H1 (cell line): ENCODE results near the gene ZFAND5. TPM values are rescaled to one million over a fixed set of nuclear protein-coding genes. Genes with fewer than 3 reads are reported as not detected.

ENCODE experiments used
- BCL11A ChIP-seq, 2 experiments: IDR thresholded peaks; one replicate each; pipeline ENCODE4 v1.6.1; 2011; ENCODE audit warnings: low read depth in 2 of 2, low read length in 2 of 2, mild to moderate bottlenecking in 2 of 2
- CHD7 ChIP-seq: fragments of 300-600 bp; sonication (generic); IDR thresholded peaks from 2 replicates; pipeline ENCODE4 v1.7.1; 2012; ENCODE audit warnings: low read length, moderate library complexity, mild to moderate bottlenecking, inconsistent platforms; ENCODE audit not compliant: insufficient replicate concordance
- CTBP2 ChIP-seq: IDR thresholded peaks from 2 replicates; pipeline ENCODE4 v1.7.0; 2011; ENCODE audit warnings: borderline replicate concordance, mild to moderate bottlenecking, moderate library complexity, mixed read lengths, low read length; ENCODE audit not compliant: insufficient read depth, insufficient read length
- HDAC6 ChIP-seq: IDR thresholded peaks from one replicate; pipeline ENCODE4 v1.7.1; 2012; ENCODE audit warnings: low read depth, mild to moderate bottlenecking, inconsistent platforms, low read length, moderate library complexity
- JUN ChIP-seq: IDR thresholded peaks from 2 replicates; pipeline ENCODE4 v1.6.1; 2011; ENCODE audit warnings: low read depth, mild to moderate bottlenecking, improper control_type of control experiment, low read length
- POU5F1 ChIP-seq: IDR thresholded peaks from 2 replicates; pipeline ENCODE4 v1.6.1; 2011; ENCODE audit warnings: low read depth, mild to moderate bottlenecking, low read length, moderate library complexity
- RFX5 ChIP-seq: IDR thresholded peaks from 2 replicates; pipeline ENCODE4 v1.6.1; 2011; ENCODE audit warnings: low read depth, low read length, improper control_type of control experiment, borderline replicate concordance
- RNF2 ChIP-seq: fragments of 200-900, 300-1000 bp; sonication (generic); IDR thresholded peaks from 2 replicates; pipeline ENCODE4 v1.7.1; 2016; ENCODE audit warnings: borderline replicate concordance, low read depth, mild to moderate bottlenecking, antibody characterized with exemption, low read length; ENCODE audit not compliant: poor library complexity, severe bottlenecking; ENCODE audit errors: missing control alignments
- SIRT6 ChIP-seq: IDR thresholded peaks from one replicate; pipeline ENCODE4 v1.7.1; 2012; ENCODE audit warnings: low read length, inconsistent platforms
- SIX5 ChIP-seq: IDR thresholded peaks from 2 replicates; pipeline ENCODE4 v1.6.1; 2011; ENCODE audit warnings: mild to moderate bottlenecking, low read depth, low read length
- SP1 ChIP-seq: IDR thresholded peaks from 2 replicates; pipeline ENCODE4 v1.6.1; 2011; ENCODE audit warnings: low read depth, low read length
- polyA plus RNA-seq, 7 experiments: library from polyadenylated mRNA; depleted of rRNA in 3 of 7; stranded (reverse) in 5 of 7; unstranded in 2 of 7; fragments of >200 nt in 5 of 7; fragments of 200-250 nt in 2 of 7; gene quantifications; 1 replicate in 5 of 7; 2 replicates in 1 of 7; 4 replicates in 1 of 7; pipeline versions ENCODE4 v1.2.1 to v1.2.3, GENCODE V29; 2011 to 2013; ENCODE audit warnings: missing spikeins in 2 of 7, mixed read lengths in 2 of 7
- total RNA-seq: library from RNA; stranded (reverse); fragmentation: NEBNext Ultra II Directional; extraction: Animal tissue kit (Norgen Biotek cat#: 25700); gene quantifications from 2 replicates; pipeline ENCODE4 v1.2.1, GENCODE V29; 2021

The ZFAND5 gene
- total and polyA plus RNA-seq, 2 of the 8 experiments (the other 6 are each of a cell fraction or from before 2014, with no cell fraction given) = 76.7 to 225 TPM

GRCh38 chr9:72402744-72403143, 37.7 kb upstream of the ZFAND5 start (continued):
- TF ChIP-seq CHD7 (no peak), RNF2 (no peak), POU5F1 (no peak), RFX5 (no peak), BCL11A (IDR thresholded peaks at IDR 0.05; ENCODE audit: low read depth in 2 of 2, low read length in 2 of 2) (no peak), HDAC6 (no peak), SIX5 (no peak), CTBP2 (no peak), SIRT6 (no peak), JUN (no peak), SP1 (no peak)
- TF ChIP-seq, all 59 proteins: peak for 0
